Endothelial cell of umbilical vein (primary cell): ENCODE results near the gene TREML2. TPM values are rescaled to one million over a fixed set of nuclear protein-coding genes. Genes with fewer than 3 reads are reported as not detected.

Experiments used
- BruUV-seq: library from RNA; stranded (reverse); fragments of 400-500 nt; replicated peaks from 2 replicates; lab custom pipeline; 2021; lab: Mats Ljungman, UMichigan
- CTCF ChIA-PET: fragments of 300-600, 350-600 bp; sonication (Branson Sonifier 250); formaldehyde crosslinking; loops from one replicate; lab custom pipeline; 2021; ENCODE audit warnings: antibody characterized with exemption, inconsistent platforms; lab: Charles Lee
- POLR2A ChIA-PET: fragments of 300-600, 350-600 bp; sonication (Branson Sonifier 250); formaldehyde crosslinking; loops from one replicate; lab custom pipeline; 2021; ENCODE audit warnings: antibody characterized with exemption, inconsistent platforms; lab: Charles Lee
- DNase-seq: peaks from one replicate; pipeline ENCODE4 v3.0.0-alpha.2; 2011; ENCODE audit warnings: low read depth, low spot score
- FAIRE-seq: peaks from 2 replicates; lab custom pipeline; 2011; peaks lifted over from hg19 to GRCh38; lab: Jason Lieb, UNC
- H2AFZ ChIP-seq: 2 replicates; pipeline ENCODE4 v1.6.0; 2012; ENCODE audit warnings: low read depth, low read length, control low read depth, inconsistent platforms
- H3K27ac ChIP-seq: 2 replicates; pipeline ENCODE4 v1.5.1; 2011; ENCODE audit warnings: low read depth, mild to moderate bottlenecking, control low read depth, low read length, moderate library complexity; ENCODE audit not compliant: insufficient read depth
- H3K27me3 ChIP-seq, 2 experiments: 2 replicates each; pipeline versions ENCODE4 v1.6.0 to v1.6.1; 2011; ENCODE audit warnings: low read length in 2 of 2, mixed read lengths in 1 of 2; ENCODE audit not compliant: control insufficient read depth in 2 of 2, insufficient read depth in 2 of 2
- H3K36me3 ChIP-seq, 2 experiments: 2 replicates in 1 of 2; 3 replicates in 1 of 2; pipeline ENCODE4 v1.5.1; 2011; ENCODE audit warnings: low read length in 2 of 2, mild to moderate bottlenecking in 1 of 2, moderate library complexity in 1 of 2; ENCODE audit not compliant: control insufficient read depth in 2 of 2, insufficient read depth in 2 of 2; ENCODE audit errors: extremely low read depth in 1 of 2
- H3K4me1 ChIP-seq: 3 replicates; pipeline ENCODE4 v1.5.1; 2011; ENCODE audit warnings: mild to moderate bottlenecking, low read length; ENCODE audit not compliant: control insufficient read depth, insufficient read depth; ENCODE audit errors: extremely low read depth
- H3K4me2 ChIP-seq: 2 replicates; pipeline ENCODE4 v1.6.1; 2011; ENCODE audit warnings: low read length, control low read depth, mixed read lengths; ENCODE audit not compliant: insufficient read depth
- H3K4me3 ChIP-seq, 3 experiments: fragments of 200-600 bp in 1 of 3; sonication (generic), shearing (Covaris generic) in 1 of 3; replicated peaks in 1 of 3; 2 replicates each; pipeline ENCODE4 v1.5.1; 2011 to 2016; ENCODE audit warnings: control low read depth in 3 of 3, low read length in 3 of 3, mild to moderate bottlenecking in 2 of 3, inconsistent platforms in 1 of 3, low read depth in 1 of 3, moderate library complexity in 1 of 3; ENCODE audit not compliant: insufficient read depth in 1 of 3
- H3K79me2 ChIP-seq: 2 replicates; pipeline ENCODE4 v1.6.0; 2012; ENCODE audit warnings: low read length, inconsistent platforms; ENCODE audit not compliant: control insufficient read depth, insufficient read depth
- H3K9ac ChIP-seq: replicated peaks from 2 replicates; pipeline ENCODE3; 2011; ENCODE audit warnings: low read length, control low read depth; ENCODE audit not compliant: insufficient read depth; ENCODE audit errors: extremely low read depth
- H3K9me1 ChIP-seq: replicated peaks from 3 replicates; pipeline ENCODE4 v1.6.0; 2011; ENCODE audit warnings: mild to moderate bottlenecking, low read length; ENCODE audit not compliant: control insufficient read depth, insufficient read depth; ENCODE audit errors: extremely low read depth
- H3K9me3 ChIP-seq: replicated peaks from 2 replicates; pipeline ENCODE4 v1.5.1; 2012; ENCODE audit warnings: low read length, inconsistent platforms; ENCODE audit not compliant: control insufficient read depth, insufficient read depth
- H4K20me1 ChIP-seq: replicated peaks from 2 replicates; pipeline ENCODE3; 2011; ENCODE audit warnings: mild to moderate bottlenecking, low read length; ENCODE audit not compliant: control insufficient read depth, insufficient read depth; ENCODE audit errors: extremely low read depth
- CTCF ChIP-seq, 2 donors: IDR thresholded peaks; 1 replicate in 1 of 2; 2 replicates in 1 of 2; pipeline ENCODE4 v1.5.1; 2011; ENCODE audit warnings: low read length in 2 of 2, mild to moderate bottlenecking in 2 of 2, moderate library complexity in 2 of 2, control low read depth in 1 of 2, inconsistent platforms in 1 of 2, low read depth in 1 of 2; ENCODE audit not compliant: insufficient read depth in 1 of 2; ENCODE audit errors: extremely low read depth in 1 of 2
- EZH2 ChIP-seq: IDR thresholded peaks from 2 replicates; pipeline ENCODE4 v1.6.1; 2012; ENCODE audit warnings: borderline replicate concordance, low read depth, mild to moderate bottlenecking, moderate library complexity, low read length, inconsistent platforms; ENCODE audit not compliant: severe bottlenecking
- FOS ChIP-seq: IDR thresholded peaks from 2 replicates; pipeline ENCODE4 v1.6.1; 2011; ENCODE audit warnings: mild to moderate bottlenecking, low read length, moderate library complexity, borderline replicate concordance; ENCODE audit not compliant: insufficient read depth
- GATA2 ChIP-seq: IDR thresholded peaks from 2 replicates; pipeline ENCODE4 v1.7.0; 2011; ENCODE audit warnings: low read depth, mild to moderate bottlenecking, moderate library complexity, mixed read lengths, low read length; ENCODE audit not compliant: insufficient read length, insufficient read depth
- JUN ChIP-seq: IDR thresholded peaks from 2 replicates; pipeline ENCODE4 v1.6.1; 2011; ENCODE audit warnings: borderline replicate concordance, low read depth; ENCODE audit not compliant: insufficient read length, insufficient read depth
- MAX ChIP-seq: IDR thresholded peaks from 2 replicates; pipeline ENCODE4 v1.6.1; 2011; ENCODE audit not compliant: insufficient read depth, insufficient read length
- MYC ChIP-seq: IDR thresholded peaks from one replicate; pipeline ENCODE4 v1.6.1; 2011; ENCODE audit warnings: mild to moderate bottlenecking, low read depth, low read length
- POLR2A ChIP-seq: IDR thresholded peaks from 2 replicates; pipeline ENCODE4 v1.6.1; 2012; ENCODE audit warnings: low read depth, mild to moderate bottlenecking, control low read depth, low read length
- POLR2AphosphoS5 ChIP-seq: IDR thresholded peaks from 2 replicates; pipeline ENCODE4 v1.6.1; 2012; ENCODE audit warnings: low read depth, mild to moderate bottlenecking, control low read depth, low read length, moderate library complexity; ENCODE audit not compliant: insufficient read depth
- dilution Hi-C: fragments of 300-500 bp; cut with MboI; formaldehyde crosslinking; loops from one replicate; pipeline ENCODE4 v1.15.0; 2019; ENCODE audit warnings: low sequenced_read_pairs; ENCODE audit not compliant: extremely low pct_ligation_motif_present
- intact Hi-C: fragments of 100-400 bp; cut with micrococcal nuclease; formaldehyde crosslinking; loops from one replicate; pipeline ENCODE4 v1.10.0; 2022
- polyA plus RNA-seq, 4 experiments: library from polyadenylated mRNA; depleted of rRNA in 3 of 4; stranded (reverse) in 3 of 4; unstranded in 1 of 4; fragments of >200 nt; gene quantifications; 2 replicates each; pipeline versions ENCODE4 v1.2.1 to v1.2.3, GENCODE V29; 2011 to 2012; ENCODE audit warnings: missing spikeins in 1 of 4
- total RNA-seq: library from RNA; stranded (reverse); gene quantifications from 2 replicates; pipeline ENCODE4 v1.2.3, GENCODE V29; 2021

The TREML2 gene
- total and polyA plus RNA-seq, 2 donors (not counting 3 experiments of a cell fraction or from before 2014, with no cell fraction given), result not detected

GRCh38 chr6:41186031-41186562 is 14.9 kb downstream of the TREML2 start:
- no peak for TF ChIP-seq MYC
- TF ChIP-seq POLR2A, result no peak
- TF ChIP-seq JUN, result no peak
- TF ChIP-seq POLR2AphosphoS5, result no peak
- no peak for TF ChIP-seq CTCF (IDR thresholded peaks at IDR 0.05; ENCODE audit: extremely low read depth in 1 of 2, insufficient read depth in 1 of 2, low read depth in 1 of 2, low read length in 2 of 2)
- no peak for TF ChIP-seq MAX
- no peak for TF ChIP-seq FOS
- no peak for TF ChIP-seq EZH2
- TF ChIP-seq GATA2, result no peak
- H3K4me3 ChIP-seq, result no peak overlapping the region
- no peak overlapping the region for H2AFZ ChIP-seq
- BruUV-seq, result no TSS peak
- intact Hi-C loops (no loop called here), dilution Hi-C loops (no loop called here)
- no peaks in the 10 kb centered on the region for H3K79me2 ChIP-seq
- FAIRE-seq, result no peak
- POLR2A ChIA-PET, result no interaction called here
- H3K4me1 ChIP-seq, result no peaks in the 10 kb centered on the region
- CTCF ChIA-PET, result no interaction called here
- H3K27ac ChIP-seq, result no peak overlapping the region
- no peak overlapping the region for H3K4me2 ChIP-seq
- H3K27me3 ChIP-seq, result peaks cover 0 to 1% of the 10 kb centered on the region in 2 experiments
- H3K9me3 ChIP-seq, result no peaks in the 10 kb centered on the region
- H3K36me3 ChIP-seq, result no peaks in the 10 kb centered on the region
- no peaks in the 10 kb centered on the region for H3K9me1 ChIP-seq
- DNase-seq, result no peak
- no peak overlapping the region for H3K9ac ChIP-seq
- H4K20me1 ChIP-seq, result no peaks in the 10 kb centered on the region
